PFSK-1 (cell line): ENCODE results near the gene ERICH4.

Experiments
- FOXP2 ChIP-seq: optimal IDR thresholded peaks from 2 replicates; pipeline ENCODE3; 2011; ENCODE audit warnings: borderline replicate concordance, control low read depth, inconsistent platforms; ENCODE audit not compliant: insufficient read depth; ENCODE audit errors: extremely low read length, extremely low read depth
- POLR2AphosphoS5 ChIP-seq: IDR thresholded peaks from 2 replicates; pipeline ENCODE4 v1.6.1; 2012; ENCODE audit warnings: low read depth, mild to moderate bottlenecking, control low read depth, low read length, moderate library complexity
- REST ChIP-seq, 2 experiments: IDR thresholded peaks; 2 replicates each; pipeline versions ENCODE4 v1.6.1 to v1.8.0; 2011 to 2012; ENCODE audit warnings: low read depth in 2 of 2, low read length in 2 of 2, control low read depth in 1 of 2, inconsistent platforms in 1 of 2, mild to moderate bottlenecking in 1 of 2, moderate library complexity in 1 of 2; ENCODE audit not compliant: insufficient read depth in 1 of 2
- TAF1 ChIP-seq: IDR thresholded peaks from 2 replicates; pipeline ENCODE4 v1.6.1; 2012; ENCODE audit warnings: low read length, control low read depth, borderline replicate concordance; ENCODE audit not compliant: insufficient read depth

- TF ChIP-seq FOXP2: no peak
- no peak for TF ChIP-seq POLR2AphosphoS5
- TF ChIP-seq REST (IDR thresholded peaks at IDR 0.05; ENCODE audit: insufficient read depth in 1 of 2, low read depth in 2 of 2, low read length in 2 of 2): no peak
- TF ChIP-seq TAF1: no peak
These were observed 36.2 kb downstream of the ERICH4 start for GRCh38 chr19:41478875-41479756.
